Measurements from ENCODE around the gene ARHGEF10L. TPM values are rescaled to one million over a fixed set of nuclear protein-coding genes. Genes with fewer than 3 reads are reported as not detected.

Gene ARHGEF10L, protein sequence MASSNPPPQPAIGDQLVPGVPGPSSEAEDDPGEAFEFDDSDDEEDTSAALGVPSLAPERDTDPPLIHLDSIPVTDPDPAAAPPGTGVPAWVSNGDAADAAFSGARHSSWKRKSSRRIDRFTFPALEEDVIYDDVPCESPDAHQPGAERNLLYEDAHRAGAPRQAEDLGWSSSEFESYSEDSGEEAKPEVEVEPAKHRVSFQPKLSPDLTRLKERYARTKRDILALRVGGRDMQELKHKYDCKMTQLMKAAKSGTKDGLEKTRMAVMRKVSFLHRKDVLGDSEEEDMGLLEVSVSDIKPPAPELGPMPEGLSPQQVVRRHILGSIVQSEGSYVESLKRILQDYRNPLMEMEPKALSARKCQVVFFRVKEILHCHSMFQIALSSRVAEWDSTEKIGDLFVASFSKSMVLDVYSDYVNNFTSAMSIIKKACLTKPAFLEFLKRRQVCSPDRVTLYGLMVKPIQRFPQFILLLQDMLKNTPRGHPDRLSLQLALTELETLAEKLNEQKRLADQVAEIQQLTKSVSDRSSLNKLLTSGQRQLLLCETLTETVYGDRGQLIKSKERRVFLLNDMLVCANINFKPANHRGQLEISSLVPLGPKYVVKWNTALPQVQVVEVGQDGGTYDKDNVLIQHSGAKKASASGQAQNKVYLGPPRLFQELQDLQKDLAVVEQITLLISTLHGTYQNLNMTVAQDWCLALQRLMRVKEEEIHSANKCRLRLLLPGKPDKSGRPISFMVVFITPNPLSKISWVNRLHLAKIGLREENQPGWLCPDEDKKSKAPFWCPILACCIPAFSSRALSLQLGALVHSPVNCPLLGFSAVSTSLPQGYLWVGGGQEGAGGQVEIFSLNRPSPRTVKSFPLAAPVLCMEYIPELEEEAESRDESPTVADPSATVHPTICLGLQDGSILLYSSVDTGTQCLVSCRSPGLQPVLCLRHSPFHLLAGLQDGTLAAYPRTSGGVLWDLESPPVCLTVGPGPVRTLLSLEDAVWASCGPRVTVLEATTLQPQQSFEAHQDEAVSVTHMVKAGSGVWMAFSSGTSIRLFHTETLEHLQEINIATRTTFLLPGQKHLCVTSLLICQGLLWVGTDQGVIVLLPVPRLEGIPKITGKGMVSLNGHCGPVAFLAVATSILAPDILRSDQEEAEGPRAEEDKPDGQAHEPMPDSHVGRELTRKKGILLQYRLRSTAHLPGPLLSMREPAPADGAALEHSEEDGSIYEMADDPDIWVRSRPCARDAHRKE (N-terminal part only)
- total RNA-seq, result 0.67 and 0.98 TPM in 2 replicates

DNA sequence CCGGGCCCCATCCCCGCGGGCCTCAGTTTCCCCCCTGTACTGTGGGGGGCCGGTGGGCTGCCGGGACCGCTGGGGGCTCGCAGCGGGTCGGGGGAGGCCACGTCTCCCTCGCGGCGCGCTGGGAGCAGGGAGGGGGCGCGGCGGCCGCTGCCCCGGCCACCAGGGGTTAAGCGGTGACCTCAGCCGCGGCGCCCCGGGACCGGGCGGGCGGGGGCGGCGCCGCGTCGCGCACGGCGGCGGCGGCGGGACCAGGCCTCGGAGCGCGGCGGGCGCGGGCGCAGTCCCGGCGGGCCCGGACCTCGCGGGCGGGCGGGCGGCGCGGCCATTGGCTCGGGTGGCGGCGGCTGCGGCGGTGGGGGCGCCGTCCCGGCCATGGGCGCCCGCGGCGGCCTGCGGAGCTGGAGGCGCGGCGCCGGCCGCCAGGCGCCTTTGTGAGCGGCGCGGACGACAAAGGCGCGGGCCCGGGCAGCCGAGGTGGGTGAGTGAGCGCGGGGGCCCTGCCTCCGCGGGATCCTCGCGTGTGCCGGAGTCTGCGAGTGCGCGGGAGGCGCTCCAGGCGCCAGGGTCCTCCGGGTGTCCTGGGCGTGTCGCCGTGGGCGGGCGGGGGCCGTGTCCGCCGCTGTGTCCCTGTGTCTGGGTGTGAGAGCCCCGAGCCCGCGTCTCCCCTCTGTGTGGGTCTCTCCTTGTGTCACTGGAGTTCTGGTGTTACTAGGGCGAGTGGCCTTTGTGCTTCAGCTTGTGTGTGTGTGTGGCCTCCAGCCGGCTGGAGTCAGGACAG, at the start of gene ARHGEF10L:
TSS of gene ARHGEF10L (plus strand) at position 222 of the 778 bp plus-strand sequence. CDS start 40,898 bp downstream, outside the sequence.

Other genes starting within 250 kb of the ARHGEF10L start
- not detected in 2 replicates for gene PADI4, start 231.5 kb upstream of the ARHGEF10L start, total RNA-seq
- gene PADI6, start 167.5 kb upstream of the ARHGEF10L start, total RNA-seq, result not detected in 2 replicates
- gene RCC2, start 100.0 kb upstream of the ARHGEF10L start, total RNA-seq, result 129 TPM in 2 replicates
- not detected in 2 replicates for gene ACTL8, start 215.6 kb downstream of the ARHGEF10L start, total RNA-seq